Fibroblast of lung (primary cell): ENCODE results near the gene CAPZB. TPM values are rescaled to one million over a fixed set of nuclear protein-coding genes. Genes with fewer than 3 reads are reported as not detected.

Experiments
- DNase-seq, 2 donors: peaks; one replicate each; pipeline versions ENCODE4 v3.0.0 to v3.0.0-alpha.2; 2010; ENCODE audit warnings: low read depth in 2 of 2
- H2AFZ ChIP-seq: 2 replicates; pipeline ENCODE4 v1.5.1; 2012; ENCODE audit warnings: low read length, control low read depth, inconsistent platforms
- H3K27ac ChIP-seq: 2 replicates; pipeline ENCODE4 v1.5.1; 2011; ENCODE audit warnings: low read length, control low read depth; ENCODE audit not compliant: insufficient read depth
- H3K27me3 ChIP-seq: 2 replicates; pipeline ENCODE4 v1.5.1; 2011; ENCODE audit warnings: mild to moderate bottlenecking, low read length; ENCODE audit not compliant: control insufficient read depth, insufficient read depth
- H3K36me3 ChIP-seq: 2 replicates; pipeline ENCODE4 v1.5.1; 2011; ENCODE audit warnings: low read length; ENCODE audit not compliant: control insufficient read depth, insufficient read depth
- H3K4me1 ChIP-seq: 2 replicates; pipeline ENCODE4 v1.5.1; 2011; ENCODE audit warnings: low read length; ENCODE audit not compliant: control insufficient read depth, insufficient read depth; ENCODE audit errors: extremely low read depth
- H3K4me2 ChIP-seq: 2 replicates; pipeline ENCODE4 v1.5.1; 2011; ENCODE audit warnings: low read length, control low read depth; ENCODE audit not compliant: insufficient read depth; ENCODE audit errors: extremely low read depth
- H3K4me3 ChIP-seq, 4 experiments: fragments of 200-600 bp in 1 of 4; sonication (generic) in 1 of 4; replicated peaks in 1 of 4; 2 replicates each; pipeline ENCODE4 v1.5.1; 2011 to 2016; ENCODE audit warnings: low read length in 4 of 4, low read depth in 3 of 4, mild to moderate bottlenecking in 3 of 4, control low read depth in 2 of 4, inconsistent platforms in 1 of 4, mixed read lengths in 1 of 4; ENCODE audit not compliant: insufficient read depth in 1 of 4; ENCODE audit errors: control extremely low read depth in 1 of 4
- H3K79me2 ChIP-seq: 2 replicates; pipeline ENCODE4 v1.5.1; 2012; ENCODE audit warnings: mild to moderate bottlenecking, low read length, inconsistent platforms; ENCODE audit not compliant: control insufficient read depth, insufficient read depth
- H3K9ac ChIP-seq: 2 replicates; pipeline ENCODE4 v1.5.1; 2011; ENCODE audit warnings: mild to moderate bottlenecking, low read length, control low read depth; ENCODE audit not compliant: insufficient read depth
- H3K9me3 ChIP-seq: 2 replicates; pipeline ENCODE4 v1.5.1; 2012; ENCODE audit warnings: low read depth, low read length; ENCODE audit not compliant: control insufficient read depth, insufficient read depth
- H4K20me1 ChIP-seq: 2 replicates; pipeline ENCODE4 v1.5.1; 2011; ENCODE audit warnings: low read length; ENCODE audit not compliant: control insufficient read depth, insufficient read depth; ENCODE audit errors: extremely low read depth
- CTCF ChIP-seq, 2 donors: IDR thresholded peaks in 1 of 2; conservative IDR thresholded peaks in 1 of 2; 1 replicate in 1 of 2; 2 replicates in 1 of 2; pipeline ENCODE4 v1.5.1; 2011 to 2012; ENCODE audit warnings: low read length in 2 of 2, control low read depth in 1 of 2, inconsistent platforms in 1 of 2, low read depth in 1 of 2, mild to moderate bottlenecking in 1 of 2
- EZH2 ChIP-seq: IDR thresholded peaks from 2 replicates; pipeline ENCODE4 v1.5.1; 2012; ENCODE audit warnings: low read length, control low read depth, mild to moderate bottlenecking; ENCODE audit errors: missing control alignments
- polyA plus RNA-seq, 2 donors: library from polyadenylated mRNA; depleted of rRNA in 1 of 2; stranded (reverse) in 1 of 2; unstranded in 1 of 2; fragments of >200 nt; gene quantifications; 2 replicates each; pipeline ENCODE4 v1.2.1, GENCODE V29; 2011 to 2012; ENCODE audit warnings: missing spikeins in 1 of 2
- total RNA-seq: library from RNA; depleted of rRNA; stranded (reverse); fragments of >200 nt; gene quantifications from 2 replicates; pipeline ENCODE4 v1.2.1, GENCODE V29; 2014

CAPZB gene
- total and polyA plus RNA-seq, 2 donors (not counting 1 experiment from before 2014, with no cell fraction given): 104 to 495 TPM

DNA sequence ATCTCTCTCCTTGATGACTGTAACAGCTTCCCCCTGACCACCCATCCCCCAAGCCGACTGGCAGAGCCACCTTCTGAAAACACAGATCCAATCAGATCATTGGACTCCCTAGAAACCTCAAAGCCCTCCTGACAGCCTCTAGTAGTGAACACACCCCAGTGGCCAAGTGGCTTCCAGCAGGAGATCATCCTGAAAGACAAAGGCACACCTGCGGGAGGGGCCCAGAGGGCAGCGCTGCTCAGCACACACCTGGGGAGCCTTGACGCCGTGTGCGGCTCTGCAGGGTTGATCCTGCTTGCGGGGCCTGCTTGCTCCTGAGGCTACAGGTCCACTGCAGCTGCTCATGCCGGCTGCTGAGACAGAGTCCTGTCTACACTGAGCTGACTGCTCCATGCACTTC, 131.7 kb downstream of the CAPZB start:
- Histone ChIP-seq H3K4me1 (peaks cover 10% of the 10 kb centered on the region), H3K9ac (no peak overlapping the region), H3K79me2 (no peaks in the 10 kb centered on the region), H3K27me3 (no peaks in the 10 kb centered on the region), H3K27ac (no peak overlapping the region), H2AFZ (no peak overlapping the region), H3K4me3 (no peak overlapping the region), H3K9me3 (no peaks in the 10 kb centered on the region), H4K20me1 (no peaks in the 10 kb centered on the region), H3K4me2 (no peak overlapping the region), H3K36me3 (peaks cover 32% of the 10 kb centered on the region)
- TF ChIP-seq EZH2 (no peak), CTCF (conservative IDR thresholded peaks at IDR 0.05 in 1 of 2, IDR thresholded peaks at IDR 0.05 in 1 of 2; ENCODE audit: low read depth in 1 of 2, low read length in 2 of 2) (no peak)
- no peak for DNase-seq

DNA sequence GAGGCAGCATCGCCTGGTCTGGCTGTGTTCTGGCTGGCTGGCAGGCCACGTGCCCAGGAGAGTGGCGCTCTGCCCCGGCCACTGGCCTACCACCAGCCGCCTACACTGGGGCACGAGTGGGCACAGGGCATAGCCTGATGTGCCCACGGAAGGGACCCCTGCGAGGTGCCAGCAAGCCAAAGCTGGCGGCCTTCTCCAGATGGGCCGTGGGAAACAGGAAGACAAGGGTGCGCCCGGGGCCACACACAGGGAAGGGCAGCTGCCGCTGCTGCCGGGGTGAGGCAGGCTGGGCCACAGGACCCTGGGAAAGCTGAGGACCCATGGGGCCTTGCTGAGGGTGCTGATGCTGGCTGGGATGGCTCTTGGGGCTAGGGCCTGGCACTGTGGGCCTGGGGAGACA, 132.5 kb downstream of the CAPZB start:
- H3K79me2 ChIP-seq: no peaks in the 10 kb centered on the region
- H3K9me3 ChIP-seq: no peaks in the 10 kb centered on the region
- no peak for DNase-seq
- no peak overlapping the region for H3K4me2 ChIP-seq
- H3K36me3 ChIP-seq: peaks cover 32% of the 10 kb centered on the region
- no peak overlapping the region for H3K4me3 ChIP-seq
- H3K9ac ChIP-seq: no peak overlapping the region
- no peak overlapping the region for H3K27ac ChIP-seq
- H4K20me1 ChIP-seq: no peaks in the 10 kb centered on the region
- no peak for TF ChIP-seq CTCF (conservative IDR thresholded peaks at IDR 0.05 in 1 of 2, IDR thresholded peaks at IDR 0.05 in 1 of 2; ENCODE audit: low read depth in 1 of 2, low read length in 2 of 2)
- TF ChIP-seq EZH2: no peak
- no peaks in the 10 kb centered on the region for H3K27me3 ChIP-seq
- H3K4me1 ChIP-seq: peaks cover 10% of the 10 kb centered on the region
- no peak overlapping the region for H2AFZ ChIP-seq

DNA sequence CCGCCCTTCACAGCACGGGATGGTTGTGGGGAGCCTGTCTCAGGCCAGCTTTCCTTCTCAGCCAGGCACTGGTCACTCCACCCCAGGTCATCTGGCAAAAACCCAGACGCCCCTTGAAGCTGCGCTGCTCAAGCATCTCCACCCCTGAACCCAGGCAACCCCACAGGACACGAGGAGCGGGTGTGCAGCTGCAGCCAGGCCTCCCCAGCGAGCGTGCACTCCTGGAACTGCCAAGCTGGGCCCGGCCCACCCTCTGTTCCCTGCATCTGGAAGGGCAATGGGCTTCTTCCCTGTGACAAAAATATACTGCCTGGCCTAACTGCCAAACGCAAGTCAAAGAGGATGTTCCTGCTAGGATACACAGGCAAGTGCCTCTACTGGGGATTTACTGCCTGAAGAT, 133.5 kb downstream of the CAPZB start:
- Histone ChIP-seq H3K36me3 (peaks cover 32% of the 10 kb centered on the region), H3K27me3 (no peaks in the 10 kb centered on the region), H3K27ac (no peak overlapping the region), H3K9me3 (no peaks in the 10 kb centered on the region), H3K79me2 (no peaks in the 10 kb centered on the region), H3K9ac (no peak overlapping the region), H2AFZ (no peak overlapping the region), H3K4me2 (no peak overlapping the region), H4K20me1 (no peaks in the 10 kb centered on the region), H3K4me3 (no peak overlapping the region), H3K4me1 (peaks cover 10% of the 10 kb centered on the region)
- TF ChIP-seq EZH2: no peak
- TF ChIP-seq CTCF (conservative IDR thresholded peaks at IDR 0.05 in 1 of 2, IDR thresholded peaks at IDR 0.05 in 1 of 2; ENCODE audit: low read depth in 1 of 2, low read length in 2 of 2): no peak
- no peak for DNase-seq
